HG03196 (cell line): ENCODE results near the gene DNAH3.
"Not testable (repeated sequence)": the region's sequence is repeated elsewhere in the genome, so short reads cannot be mapped to it uniquely, and the experiment has no call there.

Source experiments
- ATAC-seq: cut with Tn5 transposase; IDR thresholded peaks from one replicate; pipeline ENCODE4 v1.9.1; 2021; ENCODE audit not compliant: unreplicated experiment

The DNAH3 gene

GRCh38 chr16:21023509-21024202, 127.0 kb downstream of the DNAH3 start:
- no peak for ATAC-seq

DNA sequence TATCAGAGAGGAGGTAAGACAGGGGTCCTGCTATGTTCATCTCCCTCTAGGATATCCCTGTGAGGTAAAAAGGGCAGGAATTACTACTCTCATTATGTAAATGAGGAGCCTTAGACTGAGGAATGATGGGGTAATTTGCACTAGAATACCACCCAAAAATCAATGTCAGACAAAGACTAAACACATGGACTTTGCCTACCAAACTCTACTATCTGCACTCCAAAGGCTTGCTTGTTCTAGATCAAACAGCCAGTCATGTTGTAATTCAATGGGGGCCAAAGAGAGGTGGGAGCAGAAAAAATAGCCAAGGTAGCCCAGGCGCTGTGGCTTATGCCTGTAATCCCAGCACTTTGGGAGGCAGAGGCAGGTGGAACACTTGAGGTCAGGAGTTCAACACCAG, 129.3 kb downstream of the DNAH3 start:
- ATAC-seq, result no peak

- ATAC-seq, result no peak
These were observed 140.8 kb downstream of the DNAH3 start for GRCh38 chr16:21009815-21010214.

DNA sequence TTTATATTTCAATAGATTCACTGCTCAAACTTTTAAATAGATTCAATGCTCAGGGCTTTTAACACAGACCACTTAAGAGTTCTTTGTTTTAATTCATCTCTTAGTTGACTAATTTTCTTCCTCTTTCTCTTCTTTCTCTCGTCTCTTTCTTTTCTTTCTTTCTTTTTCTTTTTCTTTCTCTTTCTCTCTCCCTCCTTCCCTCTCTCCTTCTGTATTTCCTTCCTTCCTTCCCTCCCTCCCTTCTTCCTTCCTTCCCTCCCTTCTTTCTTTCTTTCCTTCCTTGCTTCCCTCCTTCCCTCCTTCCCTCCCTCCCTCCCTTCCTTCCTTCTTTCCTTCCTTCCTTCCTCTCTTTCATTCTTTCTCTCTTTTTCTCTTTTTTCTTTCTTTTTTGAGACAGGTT, 145.6 kb downstream of the DNAH3 start:
- ATAC-seq, result no peak

GRCh38 chr16:21001262-21001661, 149.4 kb downstream of the DNAH3 start:
- ATAC-seq, result no peak

GRCh38 chr16:20997147-20997546, 153.5 kb downstream of the DNAH3 start:
- no peak for ATAC-seq

DNA sequence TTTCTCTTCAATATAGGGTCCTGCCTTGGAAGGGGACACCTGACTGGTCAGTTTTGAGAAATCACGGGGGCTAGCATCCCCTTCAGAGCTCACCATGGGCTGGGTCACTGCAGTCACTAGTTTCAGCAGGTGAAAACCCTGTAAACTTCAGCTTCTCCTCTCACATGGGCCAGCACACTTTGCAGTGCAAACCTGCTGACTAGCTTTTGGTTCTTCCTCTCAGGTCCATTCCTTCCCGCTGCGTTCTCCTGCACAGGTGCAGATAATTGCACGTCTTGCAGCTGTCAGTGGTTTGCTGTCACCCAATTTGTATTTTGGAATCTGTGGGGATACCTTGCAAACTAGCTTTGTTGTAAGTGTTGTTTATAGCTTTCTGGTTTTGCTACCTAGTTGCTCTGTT, 154.9 kb downstream of the DNAH3 start:
- ATAC-seq, result no peak

DNA sequence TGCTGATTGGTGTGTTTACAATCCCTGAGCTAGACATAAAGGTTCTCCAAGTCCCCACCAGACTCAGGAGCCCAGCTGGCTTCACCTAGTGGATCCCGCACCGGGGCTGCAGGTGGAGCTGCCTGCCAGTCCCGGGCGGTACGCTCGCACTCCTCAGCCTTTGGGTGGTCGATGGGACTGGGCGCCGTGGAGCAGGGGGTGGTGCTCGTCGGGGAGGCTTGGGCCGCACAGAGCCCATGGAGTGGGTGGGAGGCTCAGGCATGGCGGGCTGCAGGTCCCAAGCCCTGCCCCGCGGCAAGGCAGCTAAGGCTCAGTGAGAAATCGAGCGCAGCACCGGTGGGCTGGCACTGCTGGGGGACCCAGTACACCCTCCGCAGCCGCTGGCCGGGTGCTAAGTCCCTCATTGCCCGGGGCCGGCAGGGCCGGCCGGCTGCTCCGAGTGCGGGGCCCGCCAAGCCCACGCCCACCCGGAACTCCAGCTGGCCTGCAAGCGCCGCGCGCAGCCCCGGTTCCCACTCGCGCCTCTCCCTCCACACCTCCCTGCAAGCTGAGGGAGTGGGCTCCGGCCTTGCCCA, 161.1 kb downstream of the DNAH3 start:
- ATAC-seq, result not testable (repeated sequence)

GRCh38 chr16:20987049-20987448, 163.6 kb downstream of the DNAH3 start:
- no peak for ATAC-seq

- no peak for ATAC-seq
These were observed 166.6 kb downstream of the DNAH3 start for GRCh38 chr16:20984019-20984418.

DNA sequence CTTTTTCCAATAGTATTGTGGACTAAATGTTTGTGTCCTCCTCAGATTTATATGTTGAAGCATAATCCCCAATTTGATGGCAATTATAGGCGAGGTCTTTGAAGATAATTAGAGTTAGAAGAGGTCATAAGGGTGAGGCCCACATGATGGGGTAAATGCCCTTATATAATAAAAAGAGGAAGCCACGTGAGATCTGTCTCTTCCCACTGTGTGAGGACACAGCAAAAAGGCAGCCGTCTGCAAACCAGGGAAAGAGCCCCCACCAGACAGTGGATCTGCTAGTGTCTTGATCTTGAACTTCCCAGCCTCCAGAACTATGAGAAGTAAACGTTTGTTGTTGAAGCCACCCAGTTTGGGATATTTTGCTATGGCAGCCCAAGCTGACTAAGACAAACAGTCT, 174.1 kb downstream of the DNAH3 start:
- no peak for ATAC-seq

- not testable (repeated sequence) for ATAC-seq
These were observed 177.4 kb downstream of the DNAH3 start for GRCh38 chr16:20973201-20973600.

- ATAC-seq, result no peak
These were observed 179.2 kb downstream of the DNAH3 start for GRCh38 chr16:20971401-20971800.

GRCh38 chr16:20969386-20969785, 181.3 kb downstream of the DNAH3 start:
- ATAC-seq, result no peak

DNA sequence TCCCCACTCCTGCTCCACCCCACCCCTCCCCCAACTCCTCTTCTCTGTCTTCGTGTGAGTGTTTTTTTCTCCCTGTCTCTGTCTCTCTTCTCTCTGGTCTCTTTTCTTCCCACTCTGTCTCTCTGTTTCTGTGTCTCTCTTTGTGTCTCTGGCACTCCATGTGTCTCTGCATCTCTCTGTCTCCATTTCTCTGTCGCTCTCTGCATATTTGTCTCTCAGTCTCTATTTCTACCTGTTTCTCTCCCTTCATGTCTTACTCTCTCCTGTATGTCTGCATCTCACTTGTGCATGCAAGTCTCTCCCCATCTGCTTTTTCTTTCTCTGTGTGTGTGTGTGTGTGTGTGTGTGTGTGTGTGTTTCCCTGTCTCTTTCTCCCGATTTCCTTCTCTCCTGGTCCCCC, 181.9 kb downstream of the DNAH3 start:
- ATAC-seq, result no peak

- ATAC-seq, result no peak
These were observed 189.7 kb downstream of the DNAH3 start for GRCh38 chr16:20960899-20961298.

- ATAC-seq, result no peak
These were observed 193.5 kb downstream of the DNAH3 start for GRCh38 chr16:20957153-20957552.

GRCh38 chr16:20956319-20956718, 194.3 kb downstream of the DNAH3 start:
- no peak for ATAC-seq

- ATAC-seq, result no peak
These were observed 196.1 kb downstream of the DNAH3 start for GRCh38 chr16:20954574-20954973.

DNA sequence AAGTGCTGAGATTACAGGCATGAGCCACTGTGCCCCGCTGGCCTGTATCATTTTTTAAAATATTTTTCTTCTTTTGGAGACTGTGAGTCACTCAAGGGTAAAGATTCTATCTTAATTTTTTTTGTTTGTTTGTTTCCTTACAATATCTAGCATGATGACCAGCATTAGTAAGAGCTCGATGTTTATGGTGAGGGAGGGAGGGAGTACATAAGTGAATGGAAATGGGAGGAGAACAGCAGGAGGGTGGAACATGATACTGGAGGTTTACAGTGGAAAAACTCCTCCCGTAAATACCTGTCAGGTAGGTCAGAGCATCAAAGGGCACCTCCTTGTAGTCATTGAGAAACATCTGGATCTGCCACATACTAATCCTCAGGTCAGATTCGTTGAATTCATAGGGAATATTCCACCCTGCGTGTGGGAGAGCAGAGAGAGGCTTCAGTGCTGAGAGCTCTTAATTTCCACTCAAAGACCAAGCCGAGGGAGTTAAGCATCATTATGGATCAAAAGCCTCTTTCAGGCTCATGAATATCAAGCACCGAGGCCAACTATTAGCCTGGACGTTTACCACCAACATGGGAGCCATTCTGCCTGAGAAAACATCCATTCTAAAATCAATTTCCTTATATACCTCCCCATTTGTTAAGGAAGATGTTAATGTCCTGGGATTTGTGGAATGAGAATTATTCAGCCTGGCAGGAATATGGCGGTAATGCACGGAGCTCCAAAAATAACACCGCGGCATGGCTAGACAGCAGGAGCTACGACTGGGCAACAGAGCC, 198.3 kb downstream of the DNAH3 start:
- no peak for ATAC-seq

GRCh38 chr16:20950294-20950693, 200.4 kb downstream of the DNAH3 start:
- ATAC-seq, result no peak

DNA sequence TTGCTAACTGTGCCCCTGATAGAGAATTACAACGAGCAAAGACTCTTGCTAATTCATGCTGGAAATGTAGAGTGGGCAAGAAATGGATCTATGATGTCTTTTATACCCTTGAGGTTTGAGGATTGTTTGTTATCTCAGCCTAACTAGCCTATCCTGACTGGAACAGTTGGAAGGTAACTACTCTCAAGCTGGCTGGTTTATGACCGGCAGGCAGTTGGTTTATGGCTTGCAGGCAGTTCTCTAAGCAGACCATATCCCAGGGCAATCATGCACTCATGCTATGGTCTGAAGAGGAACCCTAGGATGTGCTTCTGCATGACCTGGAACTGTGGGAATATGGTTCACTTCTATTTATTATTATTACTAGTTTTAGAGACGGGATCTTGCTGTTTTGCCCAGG, 201.0 kb downstream of the DNAH3 start:
- no peak for ATAC-seq
